Neural progenitor cell (in vitro differentiated cells): ENCODE results near the gene IGSF9. TPM values are rescaled to one million over a fixed set of nuclear protein-coding genes. Genes with fewer than 3 reads are reported as not detected.

Experiments
- DNase-seq: peaks from one replicate; pipeline ENCODE4 v3.0.0-alpha.2; 2016; ENCODE audit warnings: low spot score
- H2AFZ ChIP-seq: fragments of 200-600 bp; sonication (generic); replicated peaks from 2 replicates; pipeline ENCODE4 v1.6.1; 2016; ENCODE audit warnings: antibody characterized with exemption
- H3F3A ChIP-seq: fragments of 200-600 bp; sonication (generic); 2 replicates; pipeline ENCODE4 v1.6.1; 2016; ENCODE audit warnings: antibody characterized with exemption, low read depth
- H3K27ac ChIP-seq: fragments of 200-600 bp; sonication (generic); 2 replicates; pipeline ENCODE4 v1.5.1; 2016; ENCODE audit warnings: mild to moderate bottlenecking
- H3K27me3 ChIP-seq: fragments of 200-600 bp; sonication (generic); 2 replicates; pipeline ENCODE4 v1.6.1; 2016; ENCODE audit warnings: mild to moderate bottlenecking, moderate library complexity
- H3K36me3 ChIP-seq: fragments of 200-600 bp; sonication (generic); 2 replicates; pipeline ENCODE4 v1.5.1; 2016
- H3K4me1 ChIP-seq: fragments of 200-600 bp; sonication (generic); 2 replicates; pipeline ENCODE4 v1.6.1; 2016; ENCODE audit warnings: mixed run types
- H3K4me2 ChIP-seq: fragments of 200-600 bp; sonication (generic); 2 replicates; pipeline ENCODE4 v1.6.1; 2016
- H3K4me3 ChIP-seq: fragments of 200-600 bp; sonication (generic); 2 replicates; pipeline ENCODE4 v1.5.1; 2016
- H3K79me2 ChIP-seq: fragments of 200-600 bp; sonication (generic); 2 replicates; pipeline ENCODE4 v1.6.1; 2016; ENCODE audit warnings: low read depth
- H3K9ac ChIP-seq: fragments of 200-600 bp; sonication (generic); 2 replicates; pipeline ENCODE4 v1.6.1; 2016
- H3K9me3 ChIP-seq: fragments of 200-600 bp; sonication (generic); 2 replicates; pipeline ENCODE4 v1.5.1; 2016; ENCODE audit warnings: low read depth
- H4K20me1 ChIP-seq: fragments of 200-600 bp; sonication (generic); 2 replicates; pipeline ENCODE4 v1.6.1; 2016; ENCODE audit warnings: low read depth
- H3K27ac Mint-ChIP-seq: 3 replicates; pipeline ENCODE4 v1.8.0; 2021; ENCODE audit warnings: mixed read lengths
- H3K27me3 Mint-ChIP-seq: 2 replicates; pipeline ENCODE4 v1.8.0; 2022; ENCODE audit warnings: low read depth, mild to moderate bottlenecking, inconsistent platforms, moderate library complexity, mixed read lengths; ENCODE audit not compliant: insufficient read depth
- H3K36me3 Mint-ChIP-seq: 3 replicates; pipeline ENCODE4 v1.8.0; 2021; ENCODE audit warnings: mixed read lengths
- H3K4me1 Mint-ChIP-seq: 3 replicates; pipeline ENCODE4 v1.8.0; 2021; ENCODE audit warnings: mixed read lengths
- H3K4me3 Mint-ChIP-seq: 3 replicates; pipeline ENCODE4 v1.8.0; 2021; ENCODE audit warnings: mild to moderate bottlenecking, moderate library complexity, mixed read lengths
- H3K9me3 Mint-ChIP-seq: 3 replicates; pipeline ENCODE4 v1.8.0; 2020; ENCODE audit warnings: mixed read lengths
- EZH2 ChIP-seq: fragments of 200-600 bp; sonication (generic); IDR thresholded peaks from 2 replicates; pipeline ENCODE4 v1.6.1; 2017; ENCODE audit warnings: antibody characterized with exemption, mild to moderate bottlenecking, moderate library complexity
- EZH2phosphoT487 ChIP-seq: fragments of 200-600 bp; sonication (generic); IDR thresholded peaks from 2 replicates; pipeline ENCODE4 v1.6.1; 2017; ENCODE audit warnings: antibody characterized with exemption
- total RNA-seq: library from RNA; depleted of rRNA; stranded (reverse); fragments of >200 nt; gene quantifications from 2 replicates; pipeline ENCODE4 v1.2.3, GENCODE V29; 2015; ENCODE audit warnings: low replicate concordance
- TF ChIP-seq, protein P1 (sequence below): fragments of 200-600 bp; sonication (generic); IDR thresholded peaks from 2 replicates; pipeline ENCODE4 v1.5.1; 2017; ENCODE audit warnings: antibody characterized with exemption, mild to moderate bottlenecking

IGSF9 gene
- total RNA-seq, 1 donor from 2014 or later, result 3.3 TPM

DNA sequence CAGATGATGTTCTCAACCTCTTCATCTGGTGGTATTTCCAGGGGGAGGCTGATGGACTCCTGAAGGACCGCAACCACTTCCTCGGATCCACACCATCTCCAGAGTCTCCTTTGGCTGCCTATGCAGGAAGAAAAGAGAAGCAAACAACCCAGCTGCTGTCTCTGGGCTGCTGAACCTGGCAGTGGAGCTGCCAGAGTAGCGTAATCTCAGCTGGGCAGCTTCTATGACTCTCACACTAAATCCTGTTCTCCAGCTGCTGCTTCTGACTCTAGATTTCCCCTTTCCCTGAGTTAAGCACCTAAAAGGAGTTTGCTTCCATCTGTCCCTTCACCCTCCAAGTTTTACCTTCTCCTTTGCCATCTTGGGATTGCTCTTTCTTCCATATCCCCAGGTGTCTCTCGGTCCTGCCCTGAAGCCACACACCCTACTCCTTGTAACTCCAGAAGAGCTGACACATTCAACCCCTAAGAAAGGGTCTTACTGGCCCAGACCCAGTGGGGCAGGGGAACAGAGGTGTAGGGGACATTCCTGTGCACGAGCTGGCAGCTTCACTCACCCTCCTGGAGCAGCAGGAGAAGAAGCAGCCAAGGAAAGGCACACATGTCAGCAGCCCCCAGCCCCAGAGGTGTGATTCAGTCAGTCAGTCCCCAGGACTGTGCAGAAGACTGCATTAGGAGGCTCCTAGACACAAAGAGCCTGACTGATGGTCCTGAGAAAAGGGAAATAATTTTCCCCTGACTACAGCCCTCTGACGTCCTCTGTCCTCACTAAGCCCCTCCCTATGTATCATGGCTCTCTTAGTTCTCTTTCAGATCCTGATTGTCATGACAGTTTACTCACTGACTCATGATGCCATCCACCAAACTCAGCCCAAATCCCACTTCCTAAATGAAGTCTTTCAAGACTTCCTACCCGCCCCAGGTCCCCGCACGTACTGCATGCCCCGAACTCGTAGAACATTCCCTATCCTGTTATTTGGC is 8.4 kb upstream of the IGSF9 start, which contains the start of gene SLAMF9:
TSS of gene SLAMF9 (minus strand) at position 702 of the 980 bp plus-strand sequence. CDS start at position 602, 100 bp downstream.
- H3K27ac ChIP-seq, result no peak within 1 kb of the TSS
- H4K20me1 ChIP-seq, result no peaks in the 10 kb centered on the region
- no peak within 1 kb of the TSS for H3K4me3 Mint-ChIP-seq
- H2AFZ ChIP-seq, result no peak within 1 kb of the TSS
- DNase-seq, result no peak
- H3K9me3 Mint-ChIP-seq, result peaks cover 2% of the 10 kb centered on the region
- H3K4me3 ChIP-seq, result no peak within 1 kb of the TSS
- peaks cover 11% of the 10 kb centered on the region for H3K27me3 Mint-ChIP-seq
- no peak within 1 kb of the TSS for H3K9ac ChIP-seq
- no peaks in the 10 kb centered on the region for H3K27me3 ChIP-seq
- no peaks in the 10 kb centered on the region for H3K9me3 ChIP-seq
- no peaks in the 10 kb centered on the region for H3K36me3 Mint-ChIP-seq
- H3K27ac Mint-ChIP-seq, result no peak within 1 kb of the TSS
- no peak for TF ChIP-seq EZH2phosphoT487
- TF ChIP-seq EZH2, result no peak
- TF ChIP-seq, protein P1, sequence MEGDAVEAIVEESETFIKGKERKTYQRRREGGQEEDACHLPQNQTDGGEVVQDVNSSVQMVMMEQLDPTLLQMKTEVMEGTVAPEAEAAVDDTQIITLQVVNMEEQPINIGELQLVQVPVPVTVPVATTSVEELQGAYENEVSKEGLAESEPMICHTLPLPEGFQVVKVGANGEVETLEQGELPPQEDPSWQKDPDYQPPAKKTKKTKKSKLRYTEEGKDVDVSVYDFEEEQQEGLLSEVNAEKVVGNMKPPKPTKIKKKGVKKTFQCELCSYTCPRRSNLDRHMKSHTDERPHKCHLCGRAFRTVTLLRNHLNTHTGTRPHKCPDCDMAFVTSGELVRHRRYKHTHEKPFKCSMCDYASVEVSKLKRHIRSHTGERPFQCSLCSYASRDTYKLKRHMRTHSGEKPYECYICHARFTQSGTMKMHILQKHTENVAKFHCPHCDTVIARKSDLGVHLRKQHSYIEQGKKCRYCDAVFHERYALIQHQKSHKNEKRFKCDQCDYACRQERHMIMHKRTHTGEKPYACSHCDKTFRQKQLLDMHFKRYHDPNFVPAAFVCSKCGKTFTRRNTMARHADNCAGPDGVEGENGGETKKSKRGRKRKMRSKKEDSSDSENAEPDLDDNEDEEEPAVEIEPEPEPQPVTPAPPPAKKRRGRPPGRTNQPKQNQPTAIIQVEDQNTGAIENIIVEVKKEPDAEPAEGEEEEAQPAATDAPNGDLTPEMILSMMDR, result no peak
- no peaks in the 10 kb centered on the region for H3K36me3 ChIP-seq
- H3K4me2 ChIP-seq, result no peak within 1 kb of the TSS
- no peaks in the 10 kb centered on the region for H3K79me2 ChIP-seq
- H3K4me1 Mint-ChIP-seq, result peaks cover 3% of the 10 kb centered on the region
- no peaks in the 10 kb centered on the region for H3F3A ChIP-seq
- no peaks in the 10 kb centered on the region for H3K4me1 ChIP-seq

DNA sequence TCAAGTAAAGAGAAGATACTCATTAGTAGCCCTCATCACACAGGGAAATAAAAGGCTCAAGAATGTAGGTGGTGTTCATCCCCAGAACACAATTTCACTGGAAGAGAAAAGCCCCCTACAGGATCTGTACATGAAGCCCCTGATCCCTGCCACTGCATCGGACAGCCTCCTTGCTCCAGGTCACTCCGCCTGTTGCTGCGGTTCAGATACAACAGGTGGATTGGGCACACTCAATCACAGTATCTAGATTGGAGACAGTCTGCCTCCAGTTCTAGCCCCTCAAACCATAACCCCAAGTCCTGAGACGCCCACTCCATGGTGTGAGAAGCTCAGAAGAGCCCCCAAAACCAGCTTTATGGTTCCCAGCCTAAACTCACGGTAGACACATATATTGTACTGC is 7.5 kb upstream of the IGSF9 start:
- Mint-ChIP-seq H3K27ac (no peak overlapping the region), H3K9me3 (peaks cover 2% of the 10 kb centered on the region), H3K36me3 (no peaks in the 10 kb centered on the region), H3K4me1 (peaks cover 3% of the 10 kb centered on the region), H3K4me3 (no peak overlapping the region), H3K27me3 (peaks cover 10% of the 10 kb centered on the region)
- H3K36me3 ChIP-seq, result no peaks in the 10 kb centered on the region
- no peak overlapping the region for H3K4me2 ChIP-seq
- no peak overlapping the region for H2AFZ ChIP-seq
- no peak overlapping the region for H3K27ac ChIP-seq
- H3K4me3 ChIP-seq, result no peak overlapping the region
- no peaks in the 10 kb centered on the region for H3K4me1 ChIP-seq
- H3K27me3 ChIP-seq, result no peaks in the 10 kb centered on the region
- H3F3A ChIP-seq, result no peaks in the 10 kb centered on the region
- H3K9ac ChIP-seq, result no peak overlapping the region
- no peak for DNase-seq
- no peaks in the 10 kb centered on the region for H3K79me2 ChIP-seq
- H3K9me3 ChIP-seq, result no peaks in the 10 kb centered on the region
- no peak for TF ChIP-seq EZH2
- TF ChIP-seq, protein P1, result no peak
- TF ChIP-seq EZH2phosphoT487, result no peak
- no peaks in the 10 kb centered on the region for H4K20me1 ChIP-seq

DNA sequence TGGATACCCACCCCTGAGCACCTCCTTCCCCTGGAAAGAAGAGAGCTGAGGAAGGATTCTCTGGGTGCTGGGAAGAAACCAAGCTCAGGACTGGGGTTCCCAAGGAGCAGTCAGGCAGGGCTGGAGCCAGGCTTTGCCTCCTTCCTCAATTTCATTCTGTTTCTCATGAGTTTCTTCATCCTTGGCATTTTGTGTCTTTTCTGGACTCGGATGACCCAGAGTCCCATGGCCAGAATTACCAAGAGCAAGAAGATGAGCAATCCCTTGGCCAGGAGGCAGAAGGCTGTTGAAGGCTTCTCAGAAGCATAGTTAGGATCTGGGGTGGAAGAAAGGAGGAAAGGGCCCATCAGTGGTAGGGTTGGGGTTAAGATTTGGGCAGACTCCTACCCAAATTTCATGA is 6.1 kb upstream of the IGSF9 start:
- no peaks in the 10 kb centered on the region for H3K36me3 Mint-ChIP-seq
- H3K27ac Mint-ChIP-seq, result no peak overlapping the region

More for the DNA sequence above, 6.1 kb upstream of the IGSF9 start:
- Histone ChIP-seq H2AFZ (no peak overlapping the region), H3K4me3 (no peak overlapping the region), H3K4me1 (peaks cover 1% of the 10 kb centered on the region), H3K27ac (no peak overlapping the region), H4K20me1 (no peaks in the 10 kb centered on the region), H3K9me3 (no peaks in the 10 kb centered on the region), H3F3A (no peaks in the 10 kb centered on the region), H3K36me3 (no peaks in the 10 kb centered on the region), H3K27me3 (no peaks in the 10 kb centered on the region), H3K79me2 (no peaks in the 10 kb centered on the region), H3K9ac (no peak overlapping the region), H3K4me2 (no peak overlapping the region)
- Mint-ChIP-seq H3K9me3 (no peaks in the 10 kb centered on the region), H3K27me3 (peaks cover 13% of the 10 kb centered on the region), H3K4me1 (peaks cover 3% of the 10 kb centered on the region), H3K4me3 (no peak overlapping the region)
- DNase-seq, result no peak
- no peak for TF ChIP-seq EZH2phosphoT487
- TF ChIP-seq, protein P1, result no peak
